Mesothelial cell of epicardium (in vitro differentiated cells): Measurements from ENCODE around the gene UPK1B. TPM values are rescaled to one million over a fixed set of nuclear protein-coding genes. Genes with fewer than 3 reads are reported as not detected.

Experiments
- DNase-seq, 2 experiments: peaks; one replicate each; pipeline ENCODE4 v3.0.0; 2021; ENCODE audit warnings: low spot score in 2 of 2; ENCODE audit not compliant: unreplicated experiment in 2 of 2
- H3K27ac Mint-ChIP-seq: 2 replicates; pipeline ENCODE4 v1.8.0; 2021; ENCODE audit warnings: mixed read lengths
- H3K27me3 Mint-ChIP-seq: 2 replicates; pipeline ENCODE4 v1.8.0; 2021; ENCODE audit warnings: low read depth, mixed read lengths
- H3K36me3 Mint-ChIP-seq: 2 replicates; pipeline ENCODE4 v1.8.0; 2021; ENCODE audit warnings: mixed read lengths
- H3K4me1 Mint-ChIP-seq: 2 replicates; pipeline ENCODE4 v1.8.0; 2021; ENCODE audit warnings: mixed read lengths
- H3K4me3 Mint-ChIP-seq: 2 replicates; pipeline ENCODE4 v1.8.0; 2021; ENCODE audit warnings: mild to moderate bottlenecking, moderate library complexity, mixed read lengths
- H3K9me3 Mint-ChIP-seq: 2 replicates; pipeline ENCODE4 v1.8.0; 2021; ENCODE audit warnings: mixed read lengths
- CTCF ChIP-seq: fragments of 200-600 bp; sonication (generic); IDR thresholded peaks from one replicate; pipeline ENCODE4 v1.5.0; 2021; ENCODE audit warnings: antibody characterized with exemption; ENCODE audit not compliant: unreplicated experiment
- total RNA-seq: library from RNA; stranded (reverse); gene quantifications from 3 replicates; pipeline ENCODE4 v1.2.1, GENCODE V29; 2021

The UPK1B gene
- total RNA-seq, 1 donor from 2014 or later: 0.47 TPM

- Mint-ChIP-seq H3K4me3 (no peak overlapping the region), H3K4me1 (peaks cover 10% of the 10 kb centered on the region), H3K9me3 (peaks cover 6% of the 10 kb centered on the region), H3K27me3 (peaks cover 29% of the 10 kb centered on the region), H3K27ac (no peak overlapping the region), H3K36me3 (no peaks in the 10 kb centered on the region)
- DNase-seq: no peak
- TF ChIP-seq CTCF: no peak
Observed at GRCh38 chr3:119170821-119171220, 2.6 kb upstream of the UPK1B start.

GRCh38 chr3:119175872-119176756 is 2.7 kb downstream of the UPK1B start:
- Mint-ChIP-seq H3K4me3 (no peak overlapping the region), H3K36me3 (no peaks in the 10 kb centered on the region), H3K27me3 (peaks cover 43% of the 10 kb centered on the region), H3K9me3 (no peaks in the 10 kb centered on the region), H3K27ac (no peak overlapping the region), H3K4me1 (peaks cover 10% of the 10 kb centered on the region)
- TF ChIP-seq CTCF: no peak
- DNase-seq: no peak

GRCh38 chr3:119176778-119177177 is 3.4 kb downstream of the UPK1B start:
- Mint-ChIP-seq H3K9me3 (no peaks in the 10 kb centered on the region), H3K27me3 (peaks cover 43% of the 10 kb centered on the region), H3K4me3 (no peak overlapping the region), H3K36me3 (no peaks in the 10 kb centered on the region), H3K4me1 (peaks cover 10% of the 10 kb centered on the region), H3K27ac (no peak overlapping the region)
- no peak for TF ChIP-seq CTCF
- no peak for DNase-seq

GRCh38 chr3:119177321-119177720 is 3.9 kb downstream of the UPK1B start:
- no peak overlapping the region for H3K27ac Mint-ChIP-seq
- no peak for DNase-seq
- peaks cover 10% of the 10 kb centered on the region for H3K4me1 Mint-ChIP-seq
- H3K9me3 Mint-ChIP-seq: no peaks in the 10 kb centered on the region
- peaks cover 40% of the 10 kb centered on the region for H3K27me3 Mint-ChIP-seq
- H3K4me3 Mint-ChIP-seq: no peak overlapping the region
- H3K36me3 Mint-ChIP-seq: no peaks in the 10 kb centered on the region
- no peak for TF ChIP-seq CTCF

DNA sequence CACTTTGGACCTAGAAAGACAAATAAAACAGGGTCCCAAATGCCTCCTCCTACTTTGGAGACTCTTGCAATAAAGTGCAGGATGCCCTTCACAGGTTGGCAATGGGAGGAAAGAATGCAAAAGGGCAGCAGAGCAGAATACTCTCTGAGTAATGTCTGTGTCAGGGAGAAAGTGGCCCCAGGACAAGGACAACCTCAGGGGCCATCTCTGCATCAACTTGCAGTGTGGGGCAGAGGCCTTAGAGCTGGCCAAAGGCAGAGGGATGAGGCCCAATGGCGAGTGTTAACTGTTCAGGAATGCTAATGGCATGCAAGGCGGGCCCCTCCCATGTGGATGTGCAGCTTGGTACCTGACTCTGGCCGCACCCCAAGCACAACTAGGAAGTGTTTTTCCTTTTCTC is 8.4 kb downstream of the UPK1B start:
- Mint-ChIP-seq H3K27me3 (peaks cover 10% of the 10 kb centered on the region), H3K27ac (no peak overlapping the region), H3K4me3 (no peak overlapping the region), H3K4me1 (peaks cover 6% of the 10 kb centered on the region), H3K9me3 (no peaks in the 10 kb centered on the region), H3K36me3 (no peaks in the 10 kb centered on the region)
- no peak for TF ChIP-seq CTCF
- no peak for DNase-seq
